HG03378 (cell line): ENCODE measurements around the gene RPH3AL.
"Not testable (repeated sequence)": the region's sequence is repeated elsewhere in the genome, so short reads cannot be mapped to it uniquely, and the experiment has no call there.

Experiments
- ATAC-seq: cut with Tn5 transposase; IDR thresholded peaks from one replicate; pipeline ENCODE4 v1.9.1; 2021; ENCODE audit warnings: mild to moderate bottlenecking, moderate library complexity; ENCODE audit not compliant: unreplicated experiment

Gene RPH3AL

GRCh38 chr17:245611-246010, 107.0 kb downstream of the RPH3AL start:
- no peak for ATAC-seq

GRCh38 chr17:245020-245419, 107.6 kb downstream of the RPH3AL start:
- ATAC-seq = no peak

DNA sequence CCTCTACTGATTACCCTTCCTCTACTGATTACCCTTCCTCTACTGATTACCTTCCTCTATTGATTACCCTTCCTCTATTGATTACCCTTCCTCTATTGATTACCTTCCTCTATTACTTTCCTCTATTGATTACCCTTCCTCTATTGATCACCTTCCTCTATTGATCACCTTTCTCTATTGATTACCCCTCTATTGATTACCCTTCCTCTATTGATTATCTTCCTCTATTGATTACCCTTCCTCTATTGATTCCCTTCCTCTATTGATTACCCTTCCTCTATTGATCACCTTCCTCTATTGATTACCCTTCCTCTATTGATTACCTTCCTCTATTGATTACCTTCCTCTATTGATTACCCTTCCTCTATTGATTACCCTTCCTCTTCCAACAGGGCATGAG, 108.7 kb downstream of the RPH3AL start:
- ATAC-seq = not testable (repeated sequence)

DNA sequence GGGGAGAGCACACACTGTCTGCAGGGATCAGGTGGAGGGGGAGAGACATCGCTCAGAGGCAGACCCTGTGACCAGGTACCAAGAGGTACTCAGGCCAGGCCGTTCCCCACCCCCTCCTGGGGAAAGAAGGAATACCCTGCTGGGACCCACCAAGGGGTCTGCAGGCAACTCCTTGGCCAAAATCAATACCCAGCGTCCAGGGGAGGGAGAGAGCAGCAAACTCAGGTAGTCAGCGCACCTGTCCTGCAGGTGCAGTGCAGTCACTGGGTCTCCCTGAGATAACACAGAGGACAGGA, 113.7 kb downstream of the RPH3AL start:
- no peak for ATAC-seq

DNA sequence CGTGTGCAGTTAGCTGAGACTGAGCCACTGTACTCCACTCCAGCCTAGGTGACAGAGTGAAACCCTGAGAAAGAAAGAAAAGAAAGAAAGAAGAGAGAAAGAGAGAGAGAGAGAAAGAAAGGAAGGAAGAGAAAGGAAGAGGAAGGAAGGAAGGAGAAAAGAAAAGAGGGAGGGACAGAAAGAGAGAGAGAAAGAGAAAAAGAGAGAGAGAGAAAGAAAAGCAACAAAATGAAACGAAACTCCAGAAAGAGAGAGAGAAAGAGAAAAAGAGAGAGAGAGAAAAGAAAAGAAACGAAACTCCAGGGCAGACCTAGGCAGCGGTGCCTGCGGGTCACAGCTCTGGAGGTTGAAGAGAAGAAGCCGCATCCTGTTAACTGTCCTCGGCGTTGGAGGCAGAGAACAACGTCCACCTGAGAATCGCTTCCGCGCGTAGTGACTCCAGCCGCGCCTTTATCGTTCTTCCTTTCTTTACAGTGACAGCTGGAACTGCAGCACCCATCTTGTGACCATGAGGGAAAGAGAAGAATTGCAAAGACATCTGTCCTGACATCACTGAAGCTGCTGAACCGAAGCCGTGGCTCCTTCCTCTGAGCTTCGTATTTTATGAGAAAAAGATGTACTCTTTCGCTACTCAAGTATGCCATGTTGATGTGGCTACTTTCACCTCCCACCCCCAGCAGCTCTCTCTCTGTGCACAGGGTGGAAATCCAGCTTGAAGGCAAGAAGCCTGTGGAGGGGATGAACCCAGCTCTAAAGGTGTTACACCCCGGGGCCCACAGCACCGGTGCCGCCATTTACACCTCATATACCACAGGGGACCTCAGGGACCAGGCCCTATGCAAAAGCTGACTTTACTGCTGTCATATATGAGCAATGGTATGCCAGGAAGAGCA, 114.3 kb downstream of the RPH3AL start:
- ATAC-seq = no peak

DNA sequence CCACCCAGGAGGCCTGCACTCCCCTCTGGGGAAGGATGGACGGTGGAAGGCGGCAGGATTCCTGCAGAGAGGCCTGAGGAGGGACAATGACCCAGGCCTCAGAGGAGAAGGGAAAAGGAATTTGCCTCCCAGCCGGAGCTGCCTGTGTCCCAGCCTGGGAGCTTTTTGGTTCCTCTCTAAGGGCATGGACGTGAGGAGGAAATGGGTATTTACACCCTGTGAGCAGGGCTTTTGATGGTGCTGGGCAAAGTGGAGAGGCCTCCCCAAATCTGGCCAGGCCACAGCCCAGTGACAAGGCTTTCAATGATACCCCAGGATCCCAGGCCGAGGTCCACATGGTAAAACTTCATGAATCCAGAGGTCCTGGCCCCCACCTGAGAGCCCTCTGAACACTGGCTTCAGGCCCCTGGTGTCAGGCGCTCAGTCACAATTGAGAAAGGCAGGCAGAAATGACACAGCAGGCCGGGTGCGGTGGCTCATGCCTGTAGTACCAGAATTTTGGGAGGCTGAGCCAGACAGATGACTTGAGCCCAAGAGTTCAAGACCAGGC, 115.1 kb downstream of the RPH3AL start:
- no peak for ATAC-seq

DNA sequence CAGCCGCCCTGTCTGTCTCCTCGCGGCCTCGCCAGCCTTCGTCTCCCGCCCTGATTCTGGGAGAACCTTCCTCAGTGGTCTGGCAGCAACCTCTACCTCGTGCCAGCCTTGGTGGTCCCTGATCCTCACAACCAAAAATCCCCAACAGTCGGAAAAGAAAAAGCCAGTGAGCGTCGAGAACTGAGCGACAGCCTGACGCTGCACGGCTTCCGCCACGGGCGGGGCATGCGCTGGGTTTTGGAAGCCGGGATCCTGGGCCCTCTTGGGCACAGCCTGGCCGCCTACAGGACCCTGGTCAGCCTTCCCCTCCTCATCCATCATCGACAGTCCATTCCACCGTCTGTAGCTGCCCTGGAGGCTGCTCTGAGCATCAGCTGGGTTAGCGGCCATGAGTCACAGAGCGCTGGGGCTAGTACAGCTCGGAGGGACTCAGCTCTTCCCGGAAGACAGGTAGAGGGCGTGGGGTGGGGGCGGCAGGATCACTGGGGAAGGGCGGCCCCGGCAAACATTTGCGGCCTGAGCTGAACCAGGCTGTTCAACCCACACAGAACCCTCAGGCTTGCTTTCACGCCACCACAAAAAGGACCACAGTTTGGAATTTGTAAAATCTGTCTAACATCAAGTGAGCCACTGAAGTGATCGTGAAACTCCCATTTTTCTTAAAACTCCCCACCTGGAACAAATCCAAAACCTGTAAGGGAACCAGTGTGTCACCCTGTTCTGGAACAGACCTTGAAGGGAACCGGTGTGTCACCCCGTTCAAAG, 115.8 kb downstream of the RPH3AL start:
- no peak for ATAC-seq

DNA sequence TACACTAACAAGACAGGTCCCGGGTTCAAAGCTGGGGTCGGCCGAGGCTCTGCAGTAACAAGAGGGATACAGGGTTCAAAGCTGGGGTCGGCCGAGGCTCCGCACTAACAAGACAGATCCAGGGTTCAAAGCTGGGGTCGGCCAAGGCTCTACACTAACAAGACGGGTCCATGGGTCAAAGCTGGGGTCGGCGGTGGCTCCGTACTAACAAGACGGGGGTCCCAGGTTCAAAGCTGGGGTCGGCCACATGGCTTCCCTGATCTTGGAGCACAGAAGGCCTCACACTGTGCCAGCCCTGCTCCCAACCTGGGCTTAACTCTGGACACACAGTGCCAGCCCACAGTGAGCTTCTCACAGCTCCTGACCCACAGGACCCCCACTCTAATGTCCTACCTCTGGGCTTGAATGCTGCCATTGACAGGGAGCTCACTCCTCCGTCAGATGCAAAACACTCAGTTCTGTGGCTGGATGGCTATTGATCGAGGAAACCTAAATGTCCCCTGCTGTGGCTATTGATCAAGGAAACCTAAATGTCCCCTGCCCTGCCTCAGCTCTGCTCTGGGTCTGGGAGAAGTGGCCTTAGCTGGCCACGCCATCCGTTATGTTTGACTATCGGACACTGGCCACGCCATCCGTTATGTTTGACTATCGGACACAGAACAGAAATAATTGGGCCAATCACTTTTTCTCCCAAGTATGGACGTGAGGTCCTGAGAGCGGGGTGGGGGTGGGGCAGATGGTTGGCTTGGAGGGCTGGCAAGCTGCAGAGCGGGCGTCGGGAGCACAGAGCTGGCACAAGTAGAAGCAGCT, 116.6 kb downstream of the RPH3AL start:
- no peak for ATAC-seq

DNA sequence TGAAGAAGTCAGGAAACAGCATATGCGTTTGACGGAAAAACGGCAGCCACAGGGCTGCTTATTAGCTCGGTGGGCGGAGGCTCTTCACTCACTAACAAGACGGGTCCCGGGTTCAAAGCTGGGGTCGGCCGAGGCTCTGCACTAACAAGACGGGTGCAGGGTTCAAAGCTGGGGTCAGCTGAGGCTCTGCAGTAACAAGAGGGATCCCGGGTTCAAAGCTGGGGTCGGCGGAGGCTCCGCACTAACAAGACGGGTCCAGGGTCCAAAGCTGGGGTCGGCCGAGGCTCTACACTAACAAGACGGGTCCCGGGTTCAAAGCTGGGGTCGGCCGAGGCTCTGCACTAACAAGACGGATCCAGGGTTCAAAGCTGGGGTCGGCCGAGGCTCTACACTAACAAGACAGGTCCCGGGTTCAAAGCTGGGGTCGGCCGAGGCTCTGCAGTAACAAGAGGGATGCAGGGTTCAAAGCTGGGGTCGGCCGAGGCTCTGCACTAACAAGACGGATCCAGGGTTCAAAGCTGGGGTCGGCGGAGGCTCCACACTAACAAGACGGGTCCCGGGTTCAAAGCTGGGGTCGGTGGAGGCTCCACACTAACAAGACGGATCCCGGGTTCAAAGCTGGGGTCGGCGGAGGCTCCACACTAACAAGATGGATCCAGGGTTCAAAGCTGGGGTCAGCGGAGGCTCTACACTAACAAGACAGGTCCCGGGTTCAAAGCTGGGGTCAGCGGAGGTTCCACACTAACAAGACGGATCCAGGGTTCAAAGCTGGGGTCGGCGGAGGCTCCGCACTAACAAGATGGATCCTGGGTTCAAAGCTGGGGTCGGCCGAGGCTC, 117.4 kb downstream of the RPH3AL start:
- ATAC-seq = not testable (repeated sequence)

DNA sequence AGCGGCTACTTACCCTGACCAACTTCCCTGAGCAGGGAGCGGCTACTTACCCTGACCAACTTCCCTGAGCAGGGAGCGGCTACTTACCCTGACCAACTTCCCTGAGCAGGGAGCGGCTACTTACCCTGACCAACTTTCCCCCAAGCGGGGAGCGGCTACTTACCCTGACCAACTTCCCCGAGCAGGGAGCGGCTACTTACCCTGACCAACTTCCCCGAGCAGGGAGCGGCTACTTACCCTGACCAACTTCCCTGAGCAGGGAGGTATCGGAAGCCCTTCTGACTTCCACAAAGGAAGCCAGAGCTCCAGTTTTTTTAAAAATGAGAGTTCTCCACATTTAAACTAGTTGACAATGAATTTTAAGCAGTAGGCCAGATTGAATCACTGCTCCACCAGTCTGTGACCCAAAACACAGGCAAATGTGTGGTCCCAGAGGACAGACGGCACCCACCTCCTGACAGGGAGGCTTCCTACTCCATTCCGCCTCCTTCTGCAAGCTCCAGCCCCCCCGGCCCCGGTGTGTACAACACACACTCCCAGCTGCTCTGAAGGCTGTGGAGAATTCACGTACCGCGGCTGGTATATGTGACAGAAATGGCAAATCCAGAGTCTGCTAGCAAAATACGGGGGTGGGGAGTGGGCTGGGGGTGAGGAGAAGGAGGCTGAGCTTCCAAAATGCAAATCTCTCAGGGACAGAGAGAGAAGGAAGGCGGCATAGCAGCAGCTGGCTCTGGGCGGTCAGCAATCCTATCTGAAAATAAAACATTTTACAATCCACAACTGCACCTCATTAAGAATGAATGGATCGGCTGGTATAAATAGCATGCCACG, 118.2 kb downstream of the RPH3AL start:
- not testable (repeated sequence) for ATAC-seq

DNA sequence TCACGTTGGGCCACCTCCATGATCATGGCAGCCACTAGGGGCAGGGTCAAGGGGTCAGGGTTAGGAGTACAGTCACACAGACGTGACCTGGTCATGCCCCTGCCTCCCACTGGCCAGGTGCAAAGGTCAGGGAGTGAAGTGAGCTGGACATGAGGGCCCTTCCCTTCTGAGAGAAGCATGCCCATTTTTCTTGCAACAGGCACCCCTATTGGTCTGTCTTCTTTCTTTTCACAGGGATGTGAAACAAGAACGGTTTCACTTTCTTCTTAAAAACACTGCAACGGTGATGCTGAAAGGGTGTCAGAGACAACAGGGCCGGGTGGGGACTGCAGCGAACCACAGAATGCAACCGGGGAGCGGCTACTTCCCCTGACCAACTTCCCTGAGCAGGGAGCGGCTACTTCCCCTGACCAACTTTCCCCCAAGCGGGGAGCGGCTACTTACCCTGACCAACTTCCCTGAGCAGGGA, 119.1 kb downstream of the RPH3AL start:
- no peak for ATAC-seq

GRCh38 chr17:231966-232807, 120.4 kb downstream of the RPH3AL start:
- ATAC-seq = no peak

DNA sequence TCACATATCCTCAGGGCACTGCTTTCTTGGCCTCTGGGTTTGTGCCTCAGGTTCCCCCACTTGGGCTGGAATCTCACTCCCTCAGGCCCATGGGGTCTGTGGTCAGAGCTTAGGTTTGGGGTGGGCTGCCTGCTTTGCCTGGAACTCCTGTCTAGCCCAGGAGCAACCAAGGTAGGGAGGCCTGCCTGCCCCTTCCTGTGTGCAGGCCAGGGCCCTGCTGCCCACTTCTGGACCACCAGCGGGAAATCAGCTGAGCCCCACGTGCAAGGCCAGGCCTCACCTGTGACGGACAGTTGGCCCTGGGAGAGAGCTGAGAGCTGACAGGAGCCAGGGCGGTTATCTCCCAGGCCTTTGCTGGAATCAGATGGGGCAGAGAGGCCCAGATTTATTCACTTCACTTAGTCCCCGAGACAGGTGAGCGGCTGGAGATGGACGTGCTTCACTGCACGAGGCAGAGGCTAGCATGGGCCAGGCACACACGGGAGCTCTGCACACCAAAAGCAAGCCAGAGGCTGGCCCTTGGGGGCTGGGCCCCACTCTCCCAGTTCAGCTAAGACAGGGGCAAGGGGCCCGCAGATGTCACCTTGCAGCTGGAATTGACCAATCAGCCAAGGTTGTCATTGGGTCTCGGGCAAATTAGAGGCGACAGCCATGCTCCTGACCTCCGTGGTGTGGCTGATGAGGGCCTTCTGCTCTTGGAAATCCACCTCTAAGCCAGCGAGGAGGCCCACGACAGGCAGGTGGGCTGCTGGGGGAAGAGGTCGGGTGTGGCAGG, 121.2 kb downstream of the RPH3AL start:
- no peak for ATAC-seq

DNA sequence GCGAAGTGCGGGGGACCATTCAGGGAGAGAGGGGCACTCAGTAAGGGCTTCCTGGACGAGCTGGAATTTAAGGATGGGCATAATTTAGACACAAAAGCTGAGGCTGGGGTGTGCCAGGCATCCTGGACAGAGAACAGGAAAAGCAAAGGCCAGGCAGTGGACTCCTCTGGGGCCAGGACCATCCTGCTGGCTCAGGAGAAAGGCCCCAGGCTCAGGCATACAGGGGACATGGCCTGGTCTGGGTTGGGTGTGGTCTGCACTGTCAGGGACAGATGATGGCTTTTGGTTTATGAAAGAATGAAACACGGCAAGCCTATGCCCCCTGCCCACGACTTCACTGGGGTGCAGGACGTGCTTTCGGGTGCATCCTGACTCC, 122.2 kb downstream of the RPH3AL start:
- ATAC-seq = no peak

DNA sequence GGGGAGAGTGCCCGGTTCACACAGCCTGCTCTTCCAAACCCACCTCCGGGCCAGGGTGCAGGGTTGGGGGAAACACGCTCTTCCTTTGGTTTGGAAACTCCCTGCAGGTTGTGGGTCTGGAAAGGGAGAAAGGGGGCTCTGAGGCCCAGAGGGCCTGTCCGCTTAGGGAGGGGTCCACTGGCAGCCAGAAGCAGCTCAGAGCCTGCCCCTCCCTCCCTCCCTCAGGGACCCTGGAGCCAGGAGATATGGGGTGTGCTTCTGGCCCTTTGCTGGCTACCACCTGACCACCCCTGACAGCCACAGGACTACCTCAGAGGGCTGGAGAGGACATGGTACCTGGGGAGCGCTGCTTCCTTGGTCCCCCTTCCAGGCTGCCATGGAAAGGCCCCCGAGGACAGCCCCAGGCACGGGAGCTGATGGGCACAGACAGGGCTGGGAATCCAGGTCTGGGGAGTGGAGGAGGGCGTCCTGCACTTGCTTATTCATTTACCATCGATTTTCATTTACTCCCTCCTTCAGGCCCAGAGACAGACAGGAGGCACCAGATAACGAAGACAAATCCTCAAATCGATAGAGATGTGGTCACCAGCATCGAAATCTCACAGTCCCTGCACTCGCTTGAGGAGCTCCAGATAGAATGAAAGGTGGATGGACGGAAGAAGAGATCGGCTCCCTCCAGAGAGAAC, 122.8 kb downstream of the RPH3AL start:
- ATAC-seq = no peak

DNA sequence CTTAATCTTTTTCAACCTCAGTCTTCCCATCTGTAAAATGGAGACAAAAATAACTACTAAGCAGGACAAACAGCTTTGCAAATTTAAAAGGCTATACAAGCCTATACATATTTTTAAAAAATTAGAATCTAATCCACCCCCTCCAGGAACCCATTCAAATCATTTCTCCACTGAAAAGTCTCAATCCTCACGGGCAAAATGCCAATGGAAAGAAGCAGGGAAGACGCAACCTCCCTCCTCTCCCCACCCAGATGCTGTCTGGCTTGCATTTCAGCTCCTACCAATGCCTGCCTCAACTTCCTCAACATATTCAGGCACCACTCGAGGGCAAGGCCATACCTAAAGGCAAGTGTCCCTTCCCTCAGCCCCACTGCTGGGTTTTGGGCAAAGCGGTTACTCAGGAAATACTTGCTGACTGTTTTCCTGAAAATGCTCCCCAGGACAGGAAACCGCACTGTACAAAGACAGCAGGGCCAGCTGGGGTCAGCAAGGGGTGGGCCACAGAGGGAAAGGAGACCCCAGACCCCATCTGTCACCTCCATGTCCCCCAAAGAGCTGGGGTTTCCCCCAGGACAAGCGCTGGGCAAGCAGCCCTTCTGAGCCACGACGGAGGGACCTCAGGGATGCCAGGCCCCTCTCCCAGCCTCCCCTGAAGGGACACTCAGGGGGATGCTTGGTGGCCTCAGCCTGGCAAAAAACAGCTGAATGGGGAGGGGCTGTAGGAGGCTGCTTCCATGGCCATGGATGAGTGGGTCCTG, 123.5 kb downstream of the RPH3AL start:
- ATAC-seq = no peak
